NCI-H526 treated with DMSO at 0.1 percent for 48 hours (cell line): Measurements from ENCODE around the gene STK16.

Experiments
- DNase-seq: peaks from one replicate; lab custom pipeline; 2025; lab: John Stamatoyannopoulos, UW

The STK16 gene

DNA sequence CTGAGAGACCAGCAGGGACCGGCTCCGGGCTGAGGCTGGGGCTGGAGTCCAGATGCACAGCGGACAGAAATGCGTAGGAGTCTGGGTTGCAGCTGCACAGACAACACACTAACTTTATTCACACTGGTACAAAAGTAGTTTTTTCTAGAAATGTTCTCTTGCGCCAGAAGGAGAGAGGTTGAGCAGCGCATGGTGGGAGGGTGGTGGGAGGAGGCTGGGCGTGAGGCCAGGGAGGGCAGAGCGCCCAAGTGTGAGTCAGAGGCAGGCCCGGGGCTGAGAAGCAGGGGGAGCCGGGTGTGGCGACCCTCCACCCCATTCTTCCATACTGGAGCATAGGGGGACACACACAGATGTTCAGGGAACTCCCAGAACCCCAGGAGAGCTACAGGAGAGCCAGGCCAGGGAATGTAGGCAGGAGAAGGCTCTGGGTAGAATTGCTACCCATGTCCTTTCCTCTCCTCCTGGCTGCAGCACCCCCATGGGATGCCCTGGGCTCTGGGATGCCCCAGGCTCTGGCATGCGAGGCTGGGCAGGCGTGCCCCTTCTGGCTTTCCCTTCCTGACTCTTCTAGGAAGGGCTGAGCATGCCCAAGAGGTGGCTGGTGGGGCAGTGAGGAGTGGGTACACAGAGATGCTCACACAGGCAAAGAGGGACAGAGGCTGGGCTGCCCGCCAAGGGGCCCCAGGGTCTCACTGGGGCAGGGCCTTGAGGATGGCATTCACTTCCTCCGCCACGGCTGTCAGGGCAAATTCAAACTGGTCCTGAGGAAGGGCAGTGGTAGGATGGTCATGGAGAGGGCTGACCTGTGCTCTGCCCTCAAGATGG, 44.5 kb downstream of the STK16 start:
- DNase-seq, result no peak

DNA sequence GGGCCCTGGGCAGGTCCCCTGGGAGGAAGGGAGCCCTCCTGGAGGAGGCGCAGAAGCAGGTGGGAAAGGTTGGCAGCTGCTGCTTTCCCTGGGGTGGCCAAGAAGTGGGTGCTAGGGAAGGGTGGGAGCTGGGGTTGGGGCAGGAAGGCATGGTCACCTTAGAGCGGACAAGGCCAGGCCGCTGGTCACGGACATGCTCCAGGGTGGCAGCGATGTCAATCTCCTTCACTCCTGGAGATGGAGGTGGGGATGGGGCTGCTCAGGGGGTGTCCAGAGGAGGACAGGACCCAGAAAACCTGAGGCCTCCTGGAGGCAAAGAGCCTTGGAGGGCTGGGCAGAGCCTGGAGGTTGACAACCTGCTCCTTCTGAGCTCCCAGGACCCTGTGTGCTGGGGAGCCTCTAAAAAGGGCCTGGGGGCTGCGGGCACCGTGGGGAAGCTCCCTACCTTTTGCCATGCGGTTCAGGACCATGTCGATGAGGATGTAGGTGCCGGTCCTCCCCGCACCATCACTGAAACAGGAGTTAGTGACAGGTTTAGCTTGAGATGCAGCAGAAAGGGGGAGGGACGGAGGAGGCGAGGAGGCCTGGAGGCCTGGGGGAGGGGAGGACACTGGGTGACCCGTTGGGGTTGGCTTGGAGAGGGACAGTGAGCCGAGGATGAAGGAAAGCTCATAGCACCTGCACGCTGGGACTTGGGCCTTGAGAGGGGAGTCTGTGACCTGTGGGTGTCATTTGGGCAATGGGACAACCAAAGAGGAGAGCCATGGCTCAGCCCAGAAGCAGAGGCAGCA, 45.3 kb downstream of the STK16 start:
- no peak for DNase-seq

DNA sequence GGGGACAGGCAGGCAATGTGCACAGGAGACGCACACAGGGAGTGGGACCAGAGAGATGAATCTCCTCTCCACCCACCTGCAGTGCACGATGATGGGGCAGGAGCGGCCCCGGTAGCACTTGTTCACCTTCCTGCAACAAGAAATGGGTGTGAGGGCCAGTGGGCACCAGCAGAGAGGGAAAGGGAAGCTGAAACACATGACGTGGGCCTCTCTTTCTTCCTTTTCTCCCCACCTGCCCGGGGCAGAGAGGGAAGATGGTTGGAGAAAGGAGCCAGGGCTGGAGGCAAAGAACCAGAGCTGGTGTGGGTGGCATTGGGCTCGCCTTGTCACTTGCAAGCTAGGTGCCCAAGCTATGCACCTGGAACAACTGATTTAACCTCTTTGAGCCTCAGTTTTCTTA, 46.1 kb downstream of the STK16 start:
- no peak for DNase-seq

DNA sequence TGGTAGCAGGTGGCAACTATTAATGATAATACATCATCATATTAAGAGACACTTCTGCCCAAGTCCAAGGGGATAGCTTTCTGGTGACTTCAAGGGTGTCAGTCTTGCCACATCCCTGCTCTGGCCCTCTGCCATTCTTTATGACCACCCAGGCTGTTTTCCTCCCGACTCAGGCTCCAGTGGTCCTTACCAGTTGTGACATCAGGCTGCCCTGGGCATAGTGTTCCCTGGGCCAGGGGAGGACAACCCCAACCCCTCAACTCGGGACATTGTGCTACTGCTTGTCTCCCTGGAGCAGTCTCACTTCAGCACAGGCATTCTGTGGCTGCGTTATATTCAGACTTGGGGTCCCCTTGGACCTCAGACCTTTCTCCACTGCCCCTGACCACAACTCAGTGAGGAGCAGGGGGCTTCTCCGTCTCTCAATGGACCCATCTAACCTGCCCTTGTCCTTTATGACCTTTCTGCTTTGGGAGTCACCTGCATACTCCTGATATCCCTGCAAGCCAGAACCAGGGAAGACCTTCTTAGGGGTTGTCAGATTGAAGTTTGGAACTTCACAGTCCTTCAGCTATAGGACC, 46.7 kb downstream of the STK16 start:
- no peak for DNase-seq

DNA sequence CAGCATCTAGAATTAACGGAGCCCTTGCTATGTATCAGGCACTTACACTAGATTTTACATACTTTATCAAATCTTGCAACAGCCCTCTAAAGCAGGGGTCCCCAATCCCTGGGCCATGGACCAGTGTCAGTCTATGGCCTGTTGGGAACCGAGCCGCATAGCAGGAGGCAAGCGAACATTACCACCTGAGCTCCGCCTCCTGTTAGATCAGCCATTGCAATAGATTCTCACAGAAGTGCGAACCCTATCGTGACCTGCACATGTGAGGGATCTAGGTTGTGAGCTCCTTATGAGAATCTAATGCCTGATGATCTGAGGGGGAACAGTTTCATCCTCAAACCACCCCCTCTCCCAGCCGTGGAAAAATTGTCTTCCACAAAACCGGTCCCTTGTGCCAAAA, 47.3 kb downstream of the STK16 start:
- no peak for DNase-seq

DNA sequence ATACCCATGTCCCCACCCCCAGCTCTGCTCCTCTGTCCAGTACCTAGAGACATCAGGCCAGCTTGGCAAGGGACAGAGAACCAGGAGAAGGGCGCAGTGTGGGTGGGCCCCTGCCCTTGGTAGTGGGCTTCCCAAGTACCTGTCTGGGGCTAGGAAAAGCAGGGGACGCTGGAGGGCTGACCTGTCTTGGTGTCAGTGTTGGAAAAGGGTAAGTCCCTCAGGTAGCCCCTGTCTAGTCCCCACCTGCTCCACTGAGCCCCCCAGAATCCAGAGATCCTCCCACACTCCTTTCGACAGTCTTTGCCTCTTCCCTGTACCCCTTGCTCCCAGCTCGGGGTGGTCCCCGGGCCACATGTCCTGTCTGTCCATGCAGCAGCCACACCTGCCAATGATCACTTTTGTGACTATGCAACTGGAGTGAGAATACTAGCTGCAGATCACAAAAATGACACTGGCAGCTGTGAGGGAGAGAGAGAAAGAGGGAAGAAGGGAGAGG, 48.5 kb downstream of the STK16 start:
- DNase-seq, result no peak

DNA sequence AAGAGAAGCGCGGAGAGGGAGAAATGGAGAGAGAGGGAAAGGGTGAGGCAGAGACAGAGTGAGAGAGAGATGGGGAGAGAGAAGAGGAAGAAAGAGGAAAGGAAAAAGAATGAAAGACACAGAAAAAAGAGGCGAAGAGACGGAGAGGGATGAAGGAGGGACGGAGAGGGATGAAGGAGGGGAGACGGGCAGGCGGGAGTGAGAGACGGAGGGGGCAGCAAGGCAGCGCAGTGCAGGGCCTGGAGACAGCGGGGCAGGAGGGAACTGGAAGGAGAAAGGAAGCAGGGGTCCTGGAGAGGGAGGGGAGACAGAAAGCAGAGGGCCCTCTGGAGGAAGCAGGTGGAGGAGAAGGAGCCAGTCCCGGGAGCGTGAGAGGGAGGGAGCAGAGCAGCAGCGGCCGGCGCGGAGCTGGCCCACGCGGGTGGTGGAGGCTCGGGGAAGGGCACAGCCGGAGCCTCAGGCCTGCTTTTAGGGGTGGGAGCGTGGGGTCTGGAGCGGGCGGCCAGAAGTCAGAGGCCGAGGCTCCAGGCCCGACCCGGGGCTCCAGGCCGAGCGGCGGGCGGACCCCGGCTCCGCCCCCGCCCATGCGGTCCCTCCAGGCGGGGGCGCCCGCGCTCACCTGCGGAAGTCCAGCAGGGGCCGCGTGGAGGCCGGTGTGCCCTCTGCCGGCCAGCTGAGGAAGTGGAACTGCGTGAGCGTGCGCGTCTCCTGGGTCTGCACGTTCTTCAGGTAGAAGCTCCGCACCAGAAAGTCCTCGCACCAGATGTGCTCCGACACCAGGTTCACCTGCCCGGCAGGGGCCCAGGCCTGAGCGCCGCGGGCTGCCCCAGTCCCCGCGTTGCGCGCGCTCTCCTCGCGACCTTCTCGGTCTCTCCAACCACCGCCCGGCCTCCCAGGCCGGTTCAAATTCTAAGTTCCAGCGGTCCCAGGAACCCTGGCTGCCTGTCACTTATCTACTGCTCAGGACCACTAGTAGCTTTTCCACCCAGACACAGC, 49.4 kb downstream of the STK16 start:
- peak; percentile 85 for DNase-seq

DNA sequence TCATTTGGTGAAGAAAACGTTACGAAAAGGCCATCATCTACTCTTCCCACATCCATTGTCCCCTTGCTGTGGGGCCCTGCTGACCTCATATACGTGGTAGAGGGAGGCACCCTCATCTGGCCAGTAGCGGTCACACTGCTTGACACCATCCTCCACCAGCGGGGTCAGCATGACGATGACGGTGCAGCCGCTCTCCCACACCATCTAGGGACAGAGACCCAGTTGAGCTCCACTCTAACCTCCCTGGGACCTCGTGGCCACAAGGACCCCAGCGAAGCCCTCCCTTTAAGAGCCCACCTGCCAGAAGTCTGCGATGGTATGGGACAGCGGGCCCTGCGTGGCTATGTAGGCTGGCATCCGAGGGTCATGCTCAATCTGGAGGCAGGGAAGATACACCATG, 50.9 kb downstream of the STK16 start:
- no peak for DNase-seq

DNA sequence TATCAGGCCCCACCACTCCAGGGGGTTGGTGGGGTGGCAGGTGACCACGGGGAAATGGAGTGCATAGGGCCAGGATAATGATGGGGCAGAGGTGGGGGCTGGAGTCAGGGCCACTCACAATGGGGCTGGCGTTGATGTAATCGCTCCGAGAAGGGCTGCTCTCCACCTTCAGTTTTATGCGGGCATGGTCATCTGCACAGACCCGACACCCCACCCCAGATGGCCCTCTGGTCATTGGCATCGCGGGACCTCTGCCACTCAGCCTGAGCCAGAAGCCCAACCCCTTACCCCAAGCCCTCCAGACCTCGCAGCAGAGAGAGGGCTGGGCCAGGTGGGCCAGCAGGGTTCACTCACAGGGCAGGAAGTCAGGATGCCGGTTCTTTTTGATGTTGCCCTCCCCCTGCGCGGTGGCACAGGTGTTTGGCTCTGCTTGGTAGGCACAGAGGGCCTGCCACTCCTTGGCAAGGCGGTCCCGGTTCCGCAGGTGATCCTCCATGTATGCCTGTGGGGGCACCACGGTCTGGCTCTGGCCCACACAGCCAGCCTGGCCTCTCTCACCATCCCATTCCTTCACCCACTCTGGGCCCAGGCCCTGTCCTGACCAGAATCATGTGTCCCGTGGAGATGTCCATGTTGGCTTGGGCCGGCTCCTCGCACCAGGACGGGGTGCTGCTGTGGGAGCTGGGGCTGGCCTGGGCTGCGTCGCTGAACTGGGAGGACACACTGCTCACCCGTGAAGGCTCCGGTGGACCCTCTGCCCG, 51.5 kb downstream of the STK16 start:
- no peak for DNase-seq

DNA sequence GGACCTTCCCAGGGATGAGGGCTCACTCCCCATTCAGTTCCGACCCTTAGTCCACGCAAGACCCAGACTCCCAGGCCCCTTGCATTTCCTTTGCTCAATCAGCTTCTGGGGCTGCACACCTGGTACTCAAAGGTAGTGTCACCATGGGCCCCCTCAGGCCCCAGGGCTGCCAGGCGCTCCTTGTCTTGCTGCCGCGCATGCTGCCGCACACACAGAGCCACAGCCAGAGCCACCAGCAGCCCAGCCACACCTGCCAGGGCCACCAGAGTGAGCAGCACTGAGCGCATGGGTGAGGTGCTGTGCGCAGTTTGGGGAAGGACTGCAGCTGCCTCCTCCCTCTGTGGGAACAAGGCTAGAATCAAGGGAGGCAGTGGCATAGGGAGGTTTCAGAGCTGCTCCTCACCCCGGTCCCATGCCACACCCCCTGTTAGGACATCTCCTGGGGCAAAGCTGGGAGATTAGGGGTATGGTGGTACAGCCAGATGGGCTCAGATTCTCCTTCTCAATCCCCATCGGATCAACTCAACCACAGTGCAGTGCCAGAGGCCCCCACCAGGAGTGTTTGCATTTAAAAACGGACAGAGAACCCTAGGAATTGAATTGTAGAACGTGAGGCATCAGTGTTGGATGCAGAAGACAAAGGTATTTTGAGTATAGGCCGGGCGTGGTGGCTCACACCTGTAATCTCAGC, 52.6 kb downstream of the STK16 start:
- no peak for DNase-seq

DNA sequence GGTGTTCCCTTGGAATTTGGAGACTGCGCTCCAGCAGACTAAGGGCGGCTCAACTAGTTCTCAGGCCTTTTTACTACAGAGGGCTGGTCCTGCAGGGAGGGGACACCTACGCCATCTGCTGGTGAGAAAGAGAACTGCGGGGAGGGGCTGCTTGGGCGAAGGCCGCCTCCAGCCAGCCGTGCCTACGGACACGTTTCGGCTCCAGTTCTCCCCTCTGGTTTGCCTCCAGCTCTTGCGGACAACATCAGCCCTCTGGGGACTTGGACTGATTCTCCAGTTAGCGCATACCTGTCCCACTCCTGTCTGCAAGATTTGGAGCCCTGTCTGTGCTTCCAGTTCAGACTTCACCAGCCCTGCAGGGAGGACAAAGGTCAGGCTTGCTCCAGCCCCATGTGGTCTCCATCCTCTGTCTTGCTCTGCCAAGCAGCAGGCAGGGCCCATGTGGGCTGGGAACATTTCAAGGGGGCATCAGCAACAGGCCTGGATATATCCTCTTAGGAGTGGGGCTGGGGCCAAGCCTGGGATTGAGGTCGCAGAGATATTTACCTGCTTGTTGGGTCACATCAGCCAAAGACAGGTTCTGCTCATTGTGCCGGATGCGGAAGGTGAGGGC, 53.6 kb downstream of the STK16 start:
- DNase-seq, result peak; percentile 36

DNA sequence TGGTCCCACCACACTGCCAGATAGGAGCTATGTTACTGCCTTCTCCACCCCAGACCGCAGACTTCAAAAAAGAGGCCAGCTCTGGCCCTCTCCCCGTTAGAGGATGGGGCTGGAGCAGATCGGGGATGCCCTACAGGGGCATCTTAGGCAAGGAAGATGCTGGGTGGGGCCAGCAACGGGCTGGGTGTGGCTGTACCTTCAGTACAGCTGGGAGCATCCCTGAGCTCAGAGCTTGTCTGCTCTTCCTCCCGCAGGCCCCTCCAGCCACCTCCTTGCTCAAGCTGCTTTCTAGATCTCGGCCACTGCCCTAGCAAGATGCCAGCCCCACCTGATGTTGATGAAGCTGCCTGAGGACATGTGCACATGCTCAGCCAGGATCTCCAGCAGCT, 54.1 kb downstream of the STK16 start:
- DNase-seq, result no peak
